SK-N-MC (cell line): ENCODE results near the gene STK17B.
"Not testable (repeated sequence)": the region's sequence is repeated elsewhere in the genome, so short reads cannot be mapped to it uniquely, and the experiment has no call there.

Experiments
- DNase-seq: peaks from one replicate; pipeline ENCODE4 v3.0.0-alpha.2; 2011; ENCODE audit warnings: low read depth, low spot score
- H3K27ac ChIP-seq: fragments of 200-600 bp; sonication (generic); 2 replicates; pipeline ENCODE4 v1.5.1; 2016; ENCODE audit warnings: mixed run types
- H3K36me3 ChIP-seq: fragments of 200-600 bp; sonication (generic); 2 replicates; pipeline ENCODE4 v1.6.1; 2017; ENCODE audit warnings: antibody characterized with exemption, low read length, mixed read lengths; ENCODE audit not compliant: insufficient read depth
- H3K4me3 ChIP-seq: fragments of 200-600 bp; sonication (generic); 2 replicates; pipeline ENCODE4 v1.5.1; 2016
- H3K9ac ChIP-seq: fragments of 200-600 bp; sonication (generic); 2 replicates; pipeline ENCODE4 v1.8.0; 2017; ENCODE audit warnings: mixed run types, mixed read lengths; ENCODE audit not compliant: insufficient read length
- H3K9me3 ChIP-seq: fragments of 200-600 bp; sonication (generic); 2 replicates; pipeline ENCODE4 v1.6.1; 2017; ENCODE audit warnings: low read depth, mild to moderate bottlenecking, antibody characterized with exemption, low read length, moderate library complexity, mixed read lengths
- EZH2 ChIP-seq: fragments of 200-600 bp; sonication (generic); IDR thresholded peaks from one replicate; pipeline ENCODE4 v1.6.1; 2017; ENCODE audit warnings: antibody characterized with exemption
- FOXP2 ChIP-seq: optimal IDR thresholded peaks from 2 replicates; pipeline ENCODE3; 2011; ENCODE audit warnings: mild to moderate bottlenecking, moderate library complexity; ENCODE audit not compliant: insufficient read depth; ENCODE audit errors: extremely low read length, control extremely low read depth
- POLR2AphosphoS5 ChIP-seq: IDR thresholded peaks from 2 replicates; pipeline ENCODE4 v1.6.1; 2012; ENCODE audit warnings: mild to moderate bottlenecking, low read depth, low read length, borderline replicate concordance

The STK17B gene

GRCh38 chr2:196104066-196104465 is 67.3 kb downstream of the STK17B start:
- no peaks in the 10 kb centered on the region for H3K9me3 ChIP-seq
- H3K9ac ChIP-seq: no peak overlapping the region
- no peak for DNase-seq

GRCh38 chr2:196103626-196104025 is 67.8 kb downstream of the STK17B start:
- H3K27ac ChIP-seq: no peak overlapping the region
- DNase-seq: no peak
- TF ChIP-seq EZH2 (no peak), FOXP2 (no peak), POLR2AphosphoS5 (no peak)
- H3K9me3 ChIP-seq: no peaks in the 10 kb centered on the region
- no peak overlapping the region for H3K4me3 ChIP-seq
- no peaks in the 10 kb centered on the region for H3K36me3 ChIP-seq
- no peak overlapping the region for H3K9ac ChIP-seq

More at GRCh38 chr2:196104066-196104465, 67.3 kb downstream of the STK17B start:
- Histone ChIP-seq H3K4me3 (no peak overlapping the region), H3K36me3 (no peaks in the 10 kb centered on the region), H3K27ac (no peak overlapping the region)
- TF ChIP-seq POLR2AphosphoS5: no peak
- TF ChIP-seq FOXP2: no peak
- TF ChIP-seq EZH2: no peak

- Histone ChIP-seq H3K4me3 (no peak overlapping the region), H3K27ac (no peak overlapping the region)
- no peak for DNase-seq
Measured at GRCh38 chr2:196101325-196101991, 69.9 kb downstream of the STK17B start.

GRCh38 chr2:196099916-196100315 is 71.5 kb downstream of the STK17B start:
- H3K27ac ChIP-seq: no peak overlapping the region
- H3K9me3 ChIP-seq: no peaks in the 10 kb centered on the region
- H3K9ac ChIP-seq: no peak overlapping the region
- no peak for TF ChIP-seq POLR2AphosphoS5
- TF ChIP-seq FOXP2: no peak
- no peak for TF ChIP-seq EZH2
- H3K4me3 ChIP-seq: no peak overlapping the region
- no peak for DNase-seq
- no peaks in the 10 kb centered on the region for H3K36me3 ChIP-seq

More at GRCh38 chr2:196101325-196101991, 69.9 kb downstream of the STK17B start:
- no peaks in the 10 kb centered on the region for H3K9me3 ChIP-seq
- H3K9ac ChIP-seq: no peak overlapping the region
- TF ChIP-seq FOXP2 (no peak), EZH2 (no peak), POLR2AphosphoS5 (no peak)
- H3K36me3 ChIP-seq: no peaks in the 10 kb centered on the region

- no peak overlapping the region for H3K9ac ChIP-seq
- no peaks in the 10 kb centered on the region for H3K36me3 ChIP-seq
- no peak for TF ChIP-seq POLR2AphosphoS5
- TF ChIP-seq EZH2: no peak
- no peak for TF ChIP-seq FOXP2
- no peak for DNase-seq
- H3K9me3 ChIP-seq: no peaks in the 10 kb centered on the region
- no peak overlapping the region for H3K4me3 ChIP-seq
- H3K27ac ChIP-seq: no peak overlapping the region
Measured at GRCh38 chr2:196097864-196098660, 73.3 kb downstream of the STK17B start.

GRCh38 chr2:196096982-196097745 is 74.2 kb downstream of the STK17B start:
- Histone ChIP-seq H3K9ac (no peak overlapping the region), H3K4me3 (no peak overlapping the region), H3K36me3 (no peaks in the 10 kb centered on the region), H3K9me3 (no peaks in the 10 kb centered on the region), H3K27ac (no peak overlapping the region)
- DNase-seq: no peak
- TF ChIP-seq POLR2AphosphoS5 (no peak), FOXP2 (no peak), EZH2 (no peak)

GRCh38 chr2:196096264-196096663 is 75.1 kb downstream of the STK17B start:
- H3K9ac ChIP-seq: no peak overlapping the region
- no peak overlapping the region for H3K4me3 ChIP-seq
- no peak for DNase-seq
- H3K27ac ChIP-seq: no peak overlapping the region
- TF ChIP-seq FOXP2: no peak
- TF ChIP-seq EZH2: no peak
- no peaks in the 10 kb centered on the region for H3K9me3 ChIP-seq
- H3K36me3 ChIP-seq: no peaks in the 10 kb centered on the region

GRCh38 chr2:196089448-196089847 is 81.9 kb downstream of the STK17B start:
- DNase-seq, H3K27ac ChIP-seq, H3K9ac ChIP-seq: not testable (repeated sequence)

More at GRCh38 chr2:196089448-196089847, 81.9 kb downstream of the STK17B start:
- not testable (repeated sequence) for H3K4me3 ChIP-seq, H3K36me3 ChIP-seq, H3K9me3 ChIP-seq
